Glomerular endothelial cell (primary cell): ENCODE data around the gene POLG. TPM values are rescaled to one million over a fixed set of nuclear protein-coding genes. Genes with fewer than 3 reads are reported as not detected.

ENCODE experiments used
- DNase-seq: peaks from one replicate; pipeline ENCODE4 v3.0.0-alpha.2; 2011; ENCODE audit warnings: low read depth, low spot score; ENCODE audit errors: extremely low read depth
- total RNA-seq: library from RNA; depleted of rRNA; stranded (reverse); fragments of >200 nt; gene quantifications from 2 replicates; pipeline ENCODE4 v1.2.3, GENCODE V29; 2015

Gene POLG
- total RNA-seq, 1 donor from 2014 or later, result 80.5 TPM

GRCh38 chr15:89328398-89329254 lies 6.0 kb downstream of the POLG start:
- no peak for DNase-seq

- no peak for DNase-seq
Measured at GRCh38 chr15:89327113-89327512, 7.5 kb downstream of the POLG start.

GRCh38 chr15:89326316-89326715 lies 8.3 kb downstream of the POLG start:
- no peak for DNase-seq

GRCh38 chr15:89325039-89325803 lies 9.4 kb downstream of the POLG start:
- DNase-seq, result no peak

- no peak for DNase-seq
Measured at GRCh38 chr15:89323825-89324224, 10.8 kb downstream of the POLG start.

- DNase-seq, result no peak
Measured at GRCh38 chr15:89322822-89323221, 11.8 kb downstream of the POLG start.

GRCh38 chr15:89321521-89322410 lies 12.9 kb downstream of the POLG start:
- DNase-seq, result no peak

GRCh38 chr15:89320200-89320599 lies 14.4 kb downstream of the POLG start:
- no peak for DNase-seq

- no peak for DNase-seq
Measured at GRCh38 chr15:89319678-89320077, 14.9 kb downstream of the POLG start.

- DNase-seq, result no peak
Measured at GRCh38 chr15:89317186-89317720, 17.4 kb downstream of the POLG start.

- DNase-seq, result no peak
Measured at GRCh38 chr15:89316504-89316903, 18.1 kb downstream of the POLG start.

GRCh38 chr15:89315375-89315929 lies 19.2 kb downstream of the POLG start:
- no peak for DNase-seq

GRCh38 chr15:89309993-89310392 lies 24.6 kb downstream of the POLG start:
- no peak for DNase-seq

- no peak for DNase-seq
Measured at GRCh38 chr15:89308236-89308635, 26.4 kb downstream of the POLG start.

- no peak for DNase-seq
Measured at GRCh38 chr15:89307791-89308190, 26.8 kb downstream of the POLG start.

GRCh38 chr15:89307046-89307587 lies 27.5 kb downstream of the POLG start:
- DNase-seq, result no peak

- no peak for DNase-seq
Measured at GRCh38 chr15:89305395-89305794, 29.2 kb downstream of the POLG start.

GRCh38 chr15:89303986-89304385 lies 30.6 kb downstream of the POLG start:
- DNase-seq, result no peak

GRCh38 chr15:89301304-89302089 lies 33.1 kb downstream of the POLG start:
- DNase-seq, result no peak
